ENCODE measurements around the gene PDRG1.

The PDRG1 gene

DNA sequence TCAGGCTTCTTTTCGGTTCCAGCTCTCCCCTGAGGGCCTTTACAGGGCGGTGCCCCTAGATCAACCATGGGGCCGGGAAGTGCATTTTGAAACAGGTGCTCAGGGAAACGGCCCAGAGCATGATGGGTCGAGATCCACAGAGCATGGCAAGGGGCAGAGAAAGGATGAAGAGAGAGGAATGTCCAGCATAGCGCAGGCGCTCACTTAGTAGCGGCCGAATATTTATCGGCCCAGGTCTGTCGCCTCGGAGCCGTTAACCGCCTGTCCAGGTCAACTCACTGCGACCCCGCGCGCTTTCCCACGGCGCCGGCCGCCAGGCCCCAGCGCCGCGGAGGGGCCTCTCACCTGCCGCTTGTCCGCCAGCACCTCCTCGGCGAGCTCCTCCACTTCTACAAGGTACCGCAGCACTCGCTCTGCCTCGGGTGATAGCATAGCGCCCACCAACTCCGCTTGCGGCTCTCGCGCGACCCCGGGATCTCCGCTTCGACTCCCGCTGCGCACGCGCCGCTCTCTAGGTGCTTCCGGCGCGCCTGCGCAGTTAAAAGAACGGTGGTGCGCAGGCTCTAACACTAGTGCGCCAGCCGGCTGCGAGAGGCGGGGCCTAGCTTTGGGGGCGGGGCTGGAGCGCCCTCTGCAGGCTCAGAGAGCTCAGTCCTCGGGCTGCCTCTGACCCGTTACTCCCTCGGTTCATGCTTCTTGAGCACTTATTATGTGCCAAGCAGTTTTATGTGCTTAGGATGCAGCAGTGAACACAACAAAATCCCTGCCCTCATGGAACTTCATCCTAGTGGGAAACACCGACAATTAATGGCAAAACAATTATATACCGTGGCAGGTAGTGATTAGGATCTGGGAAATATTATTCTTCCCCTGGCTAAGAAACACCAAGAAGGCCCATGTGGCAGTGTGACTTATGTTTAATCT, at the start of gene PDRG1:
PDRG1 (minus strand) TSS at position 517 of the 924 bp plus-strand sequence; CDS start at position 432, 85 bp downstream.
- peaks cover 19 to 22% of the 10 kb centered on the region in 2 donors for H3K36me3 ChIP-seq (ENCODE audit: control insufficient read depth in 2 of 2, insufficient read depth in 2 of 2, low read length in 2 of 2)
- H3K4me1 ChIP-seq (ENCODE audit: control insufficient read depth in 2 of 2, insufficient read depth in 2 of 2, low read length in 2 of 2), result peaks cover 6 to 7% of the 10 kb centered on the region in 2 donors
- H3K27me3 ChIP-seq (ENCODE audit: control insufficient read depth in 2 of 2, insufficient read depth in 2 of 2, low read length in 2 of 2), result no peaks in the 10 kb centered on the region
- H3K27ac ChIP-seq (ENCODE audit: low read depth in 2 of 2, low read length in 2 of 2), result peak within 1 kb of the TSS in 1 of 2 donors; percentile 46
- H3K4me3 ChIP-seq (ENCODE audit: low read length in 2 of 2), result peak within 1 kb of the TSS; percentile 95 to 98
- no peaks in the 10 kb centered on the region for H3K9me3 ChIP-seq (ENCODE audit: control insufficient read depth in 2 of 2, low read length in 2 of 2)
- peak within 1 kb of the TSS; percentile 81 to 87 for H3K9ac ChIP-seq (ENCODE audit: low read depth in 1 of 2, low read length in 2 of 2)

DNA sequence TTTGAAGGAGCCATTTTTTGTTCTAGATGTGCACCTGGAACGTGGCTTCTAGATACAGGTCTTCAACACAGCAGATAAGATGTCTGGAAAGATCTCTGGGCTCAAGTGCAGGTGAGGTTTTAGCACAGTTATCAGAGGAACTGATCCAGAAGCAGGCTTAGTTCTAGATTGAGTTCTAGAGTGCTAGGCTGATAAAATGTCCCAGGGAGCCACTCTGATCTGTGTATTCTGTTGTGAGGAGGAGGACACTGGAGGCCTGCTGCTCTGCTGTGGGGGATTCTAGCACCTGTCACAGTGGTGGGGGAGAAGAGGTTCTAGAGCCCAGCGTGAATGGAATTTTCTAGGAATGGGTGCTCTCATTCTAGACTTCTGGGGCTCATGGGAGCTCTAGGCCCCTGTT, 46.4 kb upstream of the PDRG1 start:
- H3K36me3 ChIP-seq (ENCODE audit: control insufficient read depth in 2 of 2, insufficient read depth in 2 of 2, low read length in 2 of 2), result no peaks in the 10 kb centered on the region
- H3K27ac ChIP-seq (ENCODE audit: low read depth in 2 of 2, low read length in 2 of 2), result no peak overlapping the region
- no peak overlapping the region for H3K9ac ChIP-seq (ENCODE audit: low read depth in 1 of 2, low read length in 2 of 2)

DNA sequence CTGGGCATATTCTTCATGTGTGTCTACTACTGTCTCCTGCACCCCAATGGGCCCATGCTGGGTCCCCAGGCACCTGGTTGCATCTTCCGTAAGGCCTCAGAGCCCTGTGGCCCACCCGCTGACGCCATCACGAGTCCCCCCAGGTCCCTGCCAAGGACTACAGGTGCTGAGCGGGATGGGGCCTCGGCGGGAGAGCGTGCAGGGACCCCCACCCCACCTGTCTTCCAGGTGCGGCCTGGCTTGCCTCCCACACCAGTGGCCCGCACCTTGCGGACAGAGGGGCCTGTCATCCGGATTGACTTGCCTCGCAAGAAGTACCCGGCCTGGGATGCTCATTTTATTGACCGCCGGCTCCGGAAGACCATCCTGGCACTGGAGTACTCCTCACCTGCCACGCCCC, 45.1 kb upstream of the PDRG1 start:
- H3K9ac ChIP-seq (ENCODE audit: low read depth in 1 of 2, low read length in 2 of 2), result no peak overlapping the region

More for the DNA sequence above, 46.4 kb upstream of the PDRG1 start:
- Histone ChIP-seq H3K4me3 (ENCODE audit: low read length in 2 of 2) (no peak overlapping the region), H3K4me1 (ENCODE audit: control insufficient read depth in 2 of 2, insufficient read depth in 2 of 2, low read length in 2 of 2) (no peaks in the 10 kb centered on the region), H3K9me3 (ENCODE audit: control insufficient read depth in 2 of 2, low read length in 2 of 2) (no peaks in the 10 kb centered on the region), H3K27me3 (ENCODE audit: control insufficient read depth in 2 of 2, insufficient read depth in 2 of 2, low read length in 2 of 2) (peaks cover 9 to 14% of the 10 kb centered on the region in 2 donors)

DNA sequence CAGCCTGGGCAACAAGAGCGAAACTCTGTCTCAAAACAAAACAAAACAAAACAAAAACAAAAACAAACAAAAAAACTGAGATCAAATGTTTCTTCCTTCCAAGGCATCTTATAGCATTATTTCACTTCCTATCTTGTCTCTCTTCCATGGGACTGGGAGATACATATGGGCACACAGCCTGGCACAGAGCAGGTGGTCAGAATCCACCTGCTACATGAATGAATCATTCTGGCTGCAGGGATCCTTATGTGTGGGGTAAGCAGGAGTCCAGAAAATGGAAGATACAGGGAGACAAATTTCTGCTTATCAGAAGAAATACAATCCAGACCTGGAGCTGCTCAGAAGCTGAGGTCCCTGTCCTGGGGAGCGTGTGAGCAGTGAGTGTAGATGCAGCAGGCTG, 40.2 kb upstream of the PDRG1 start:
- H3K27ac ChIP-seq (ENCODE audit: low read depth in 2 of 2, low read length in 2 of 2), result no peak overlapping the region
- no peaks in the 10 kb centered on the region for H3K9me3 ChIP-seq (ENCODE audit: control insufficient read depth in 2 of 2, low read length in 2 of 2)
- H3K4me3 ChIP-seq (ENCODE audit: low read length in 2 of 2), result no peak overlapping the region
- no peak overlapping the region for H3K9ac ChIP-seq (ENCODE audit: low read depth in 1 of 2, low read length in 2 of 2)
- no peaks in the 10 kb centered on the region for H3K4me1 ChIP-seq (ENCODE audit: control insufficient read depth in 2 of 2, insufficient read depth in 2 of 2, low read length in 2 of 2)
- peaks cover 9 to 14% of the 10 kb centered on the region in 2 donors for H3K27me3 ChIP-seq (ENCODE audit: control insufficient read depth in 2 of 2, insufficient read depth in 2 of 2, low read length in 2 of 2)
- no peaks in the 10 kb centered on the region for H3K36me3 ChIP-seq (ENCODE audit: control insufficient read depth in 2 of 2, insufficient read depth in 2 of 2, low read length in 2 of 2)

More for the DNA sequence above, 45.1 kb upstream of the PDRG1 start:
- H3K27ac ChIP-seq (ENCODE audit: low read depth in 2 of 2, low read length in 2 of 2), result no peak overlapping the region
- H3K4me1 ChIP-seq (ENCODE audit: control insufficient read depth in 2 of 2, insufficient read depth in 2 of 2, low read length in 2 of 2), result no peaks in the 10 kb centered on the region
- H3K27me3 ChIP-seq (ENCODE audit: control insufficient read depth in 2 of 2, insufficient read depth in 2 of 2, low read length in 2 of 2), result peaks cover 9 to 14% of the 10 kb centered on the region in 2 donors
- H3K9me3 ChIP-seq (ENCODE audit: control insufficient read depth in 2 of 2, low read length in 2 of 2), result no peaks in the 10 kb centered on the region
- H3K4me3 ChIP-seq (ENCODE audit: low read length in 2 of 2), result no peak overlapping the region
- no peaks in the 10 kb centered on the region for H3K36me3 ChIP-seq (ENCODE audit: control insufficient read depth in 2 of 2, insufficient read depth in 2 of 2, low read length in 2 of 2)

DNA sequence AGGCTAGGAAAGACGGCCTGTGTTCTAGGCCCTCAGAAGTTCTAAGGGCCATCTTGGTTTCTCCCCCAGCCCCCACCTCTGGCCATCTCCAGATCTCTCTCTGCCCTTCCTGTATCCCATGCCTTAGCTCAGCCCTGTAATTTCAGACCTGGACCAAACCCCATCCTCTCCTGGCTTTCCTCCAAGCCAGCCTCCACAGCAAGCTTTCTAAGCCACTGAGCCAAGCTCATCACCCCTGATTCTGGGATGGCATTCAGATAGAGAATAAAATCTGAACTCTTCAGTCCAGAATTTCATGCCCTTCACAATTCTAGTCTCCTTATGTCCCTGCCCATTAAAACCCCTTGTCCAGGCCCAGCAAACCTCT, 39.5 kb upstream of the PDRG1 start:
- Histone ChIP-seq H3K9ac (ENCODE audit: low read depth in 1 of 2, low read length in 2 of 2) (no peak overlapping the region), H3K4me3 (ENCODE audit: low read length in 2 of 2) (no peak overlapping the region), H3K9me3 (ENCODE audit: control insufficient read depth in 2 of 2, low read length in 2 of 2) (no peaks in the 10 kb centered on the region), H3K4me1 (ENCODE audit: control insufficient read depth in 2 of 2, insufficient read depth in 2 of 2, low read length in 2 of 2) (no peaks in the 10 kb centered on the region), H3K27me3 (ENCODE audit: control insufficient read depth in 2 of 2, insufficient read depth in 2 of 2, low read length in 2 of 2) (peaks cover 9 to 14% of the 10 kb centered on the region in 2 donors), H3K27ac (ENCODE audit: low read depth in 2 of 2, low read length in 2 of 2) (no peak overlapping the region), H3K36me3 (ENCODE audit: control insufficient read depth in 2 of 2, insufficient read depth in 2 of 2, low read length in 2 of 2) (no peaks in the 10 kb centered on the region)

DNA sequence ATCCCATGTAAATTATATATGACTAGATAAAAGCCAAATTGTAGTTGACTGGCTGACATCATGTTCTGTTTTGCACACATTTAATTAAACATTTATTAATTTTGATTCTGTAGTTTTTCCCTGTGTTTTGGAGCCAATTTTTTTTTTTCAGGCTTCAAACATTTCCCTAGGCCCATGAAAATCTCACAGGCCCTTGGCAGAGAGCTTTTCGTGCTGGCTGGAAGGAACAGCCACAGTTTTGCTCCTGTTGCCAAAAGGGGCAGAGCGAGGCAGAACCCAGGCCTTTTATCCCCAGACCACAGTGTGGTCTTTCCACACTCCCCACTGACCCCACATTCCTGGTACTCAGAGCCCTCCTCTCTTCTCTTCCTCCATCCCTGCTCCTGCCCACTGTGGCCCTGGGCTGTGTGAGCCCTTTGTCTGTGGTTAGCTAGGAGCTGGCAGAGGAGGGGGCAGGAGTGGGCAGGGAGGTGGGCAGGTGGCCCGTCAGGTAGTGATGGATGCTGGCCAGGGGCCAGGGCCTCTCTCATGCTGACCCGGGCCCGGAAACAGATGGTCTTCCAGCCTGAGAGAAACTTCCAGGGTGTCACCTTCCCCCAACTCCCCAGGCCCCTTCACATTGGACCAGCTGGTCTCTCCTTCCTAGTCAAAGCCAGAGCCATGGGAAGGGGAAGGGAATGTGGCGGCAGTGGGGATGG, 38.9 kb upstream of the PDRG1 start:
- Histone ChIP-seq H3K4me1 (ENCODE audit: control insufficient read depth in 2 of 2, insufficient read depth in 2 of 2, low read length in 2 of 2) (no peaks in the 10 kb centered on the region), H3K4me3 (ENCODE audit: low read length in 2 of 2) (no peak overlapping the region), H3K27ac (ENCODE audit: low read depth in 2 of 2, low read length in 2 of 2) (no peak overlapping the region), H3K27me3 (ENCODE audit: control insufficient read depth in 2 of 2, insufficient read depth in 2 of 2, low read length in 2 of 2) (peaks cover 9 to 14% of the 10 kb centered on the region in 2 donors), H3K9ac (ENCODE audit: low read depth in 1 of 2, low read length in 2 of 2) (no peak overlapping the region), H3K9me3 (ENCODE audit: control insufficient read depth in 2 of 2, low read length in 2 of 2) (no peaks in the 10 kb centered on the region), H3K36me3 (ENCODE audit: control insufficient read depth in 2 of 2, insufficient read depth in 2 of 2, low read length in 2 of 2) (no peaks in the 10 kb centered on the region)

DNA sequence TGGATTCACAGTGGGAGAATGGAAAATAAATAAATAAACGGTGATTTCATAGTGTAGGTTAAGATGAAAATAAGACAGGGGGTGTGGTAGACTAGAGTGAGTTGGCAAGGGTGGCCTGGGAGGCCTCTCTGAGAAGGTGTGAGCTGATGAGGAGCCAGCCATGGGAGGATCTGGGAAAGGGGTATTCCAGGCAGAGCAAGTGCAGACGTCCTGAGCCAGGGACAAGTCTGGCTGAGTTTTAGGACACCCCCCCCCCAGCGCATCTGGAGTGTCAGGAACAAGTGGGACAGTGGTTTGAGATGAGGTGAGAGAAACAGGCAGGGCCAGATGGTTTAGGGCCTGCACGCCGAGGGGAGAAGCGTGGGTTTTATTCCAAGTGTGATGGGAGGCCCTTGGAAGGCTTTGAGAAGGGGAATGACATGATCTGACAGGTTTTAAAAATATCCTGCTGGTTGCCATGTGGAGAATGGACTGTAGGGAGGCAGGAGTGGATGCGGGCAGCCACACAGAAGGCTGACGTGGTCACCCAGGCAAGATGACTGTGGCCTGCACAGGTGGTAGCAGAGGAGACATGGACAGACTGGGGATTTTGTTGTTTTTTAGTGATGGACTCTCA, 37.3 kb upstream of the PDRG1 start:
- Histone ChIP-seq H3K9ac (ENCODE audit: low read depth in 1 of 2, low read length in 2 of 2) (no peak overlapping the region), H3K4me3 (ENCODE audit: low read length in 2 of 2) (no peak overlapping the region), H3K27me3 (ENCODE audit: control insufficient read depth in 2 of 2, insufficient read depth in 2 of 2, low read length in 2 of 2) (peaks cover 1 to 3% of the 10 kb centered on the region in 2 donors), H3K27ac (ENCODE audit: low read depth in 2 of 2, low read length in 2 of 2) (no peak overlapping the region), H3K36me3 (ENCODE audit: control insufficient read depth in 2 of 2, insufficient read depth in 2 of 2, low read length in 2 of 2) (no peaks in the 10 kb centered on the region), H3K9me3 (ENCODE audit: control insufficient read depth in 2 of 2, low read length in 2 of 2) (no peaks in the 10 kb centered on the region), H3K4me1 (ENCODE audit: control insufficient read depth in 2 of 2, insufficient read depth in 2 of 2, low read length in 2 of 2) (no peaks in the 10 kb centered on the region)

DNA sequence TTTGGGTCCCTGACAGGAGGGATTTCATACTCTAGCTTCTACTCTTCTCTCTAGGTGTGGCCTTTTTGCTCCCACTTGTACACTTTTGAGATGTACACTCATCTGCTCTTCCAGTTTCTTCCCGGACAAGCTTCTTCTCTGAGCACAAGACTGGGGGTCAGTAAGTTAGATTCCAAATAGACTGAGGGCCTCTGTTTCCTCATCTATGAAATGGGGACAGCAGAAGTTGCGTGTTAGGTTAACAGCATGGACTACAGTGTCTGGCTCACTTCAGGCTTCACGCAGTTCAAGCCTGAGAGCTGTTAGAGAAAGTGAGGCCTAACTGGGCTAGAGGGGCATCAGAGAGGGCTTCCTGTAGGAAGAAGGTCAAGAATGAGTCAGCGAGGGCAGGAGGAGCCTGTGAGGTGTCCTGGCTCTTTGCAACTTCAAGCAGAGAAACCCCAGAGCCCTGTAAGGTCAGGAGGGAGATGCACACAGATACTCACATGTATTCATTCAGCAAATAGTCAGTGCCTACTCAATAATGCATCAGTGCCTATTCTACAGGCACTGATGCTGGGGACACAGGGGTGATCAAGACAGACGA, 36.7 kb upstream of the PDRG1 start:
- no peak overlapping the region for H3K27ac ChIP-seq (ENCODE audit: low read depth in 2 of 2, low read length in 2 of 2)
- no peak overlapping the region for H3K9ac ChIP-seq (ENCODE audit: low read depth in 1 of 2, low read length in 2 of 2)
- H3K4me1 ChIP-seq (ENCODE audit: control insufficient read depth in 2 of 2, insufficient read depth in 2 of 2, low read length in 2 of 2), result no peaks in the 10 kb centered on the region
- no peaks in the 10 kb centered on the region for H3K9me3 ChIP-seq (ENCODE audit: control insufficient read depth in 2 of 2, low read length in 2 of 2)
- no peak overlapping the region for H3K4me3 ChIP-seq (ENCODE audit: low read length in 2 of 2)
- H3K36me3 ChIP-seq (ENCODE audit: control insufficient read depth in 2 of 2, insufficient read depth in 2 of 2, low read length in 2 of 2), result no peaks in the 10 kb centered on the region
- no peaks in the 10 kb centered on the region for H3K27me3 ChIP-seq (ENCODE audit: control insufficient read depth in 2 of 2, insufficient read depth in 2 of 2, low read length in 2 of 2)

DNA sequence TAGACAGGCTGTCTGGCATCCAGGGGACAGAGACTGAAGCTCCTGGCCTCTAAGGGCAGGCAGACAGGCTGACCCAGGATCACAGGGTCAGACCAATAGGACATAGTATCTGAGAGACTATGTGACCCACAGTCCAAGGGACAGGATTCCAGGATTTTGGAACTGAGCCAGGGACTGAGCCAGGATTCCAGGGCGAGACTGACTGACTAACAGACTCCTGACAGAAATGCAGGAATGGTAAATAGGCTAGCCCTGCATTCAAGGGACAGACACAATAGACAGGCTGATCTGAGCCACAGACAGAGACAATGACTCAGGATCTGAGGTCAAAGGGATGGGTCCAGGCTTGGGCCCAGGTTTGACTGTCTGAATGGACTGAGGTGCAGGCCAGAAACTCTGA, 35.9 kb upstream of the PDRG1 start:
- no peak overlapping the region for H3K27ac ChIP-seq (ENCODE audit: low read depth in 2 of 2, low read length in 2 of 2)
- H3K4me1 ChIP-seq (ENCODE audit: control insufficient read depth in 2 of 2, insufficient read depth in 2 of 2, low read length in 2 of 2), result no peaks in the 10 kb centered on the region
- no peak overlapping the region for H3K9ac ChIP-seq (ENCODE audit: low read depth in 1 of 2, low read length in 2 of 2)
- H3K36me3 ChIP-seq (ENCODE audit: control insufficient read depth in 2 of 2, insufficient read depth in 2 of 2, low read length in 2 of 2), result no peaks in the 10 kb centered on the region
- H3K9me3 ChIP-seq (ENCODE audit: control insufficient read depth in 2 of 2, low read length in 2 of 2), result no peaks in the 10 kb centered on the region
- no peaks in the 10 kb centered on the region for H3K27me3 ChIP-seq (ENCODE audit: control insufficient read depth in 2 of 2, insufficient read depth in 2 of 2, low read length in 2 of 2)
- no peak overlapping the region for H3K4me3 ChIP-seq (ENCODE audit: low read length in 2 of 2)
